ENCODE measurements around the gene NFYA. TPM values are rescaled to one million over a fixed set of nuclear protein-coding genes. Genes with fewer than 3 reads are reported as not detected.

Gene NFYA
- total RNA-seq, 3 donors from 2014 or later: 28.6 to 33.4 (median 29.8) TPM

DNA sequence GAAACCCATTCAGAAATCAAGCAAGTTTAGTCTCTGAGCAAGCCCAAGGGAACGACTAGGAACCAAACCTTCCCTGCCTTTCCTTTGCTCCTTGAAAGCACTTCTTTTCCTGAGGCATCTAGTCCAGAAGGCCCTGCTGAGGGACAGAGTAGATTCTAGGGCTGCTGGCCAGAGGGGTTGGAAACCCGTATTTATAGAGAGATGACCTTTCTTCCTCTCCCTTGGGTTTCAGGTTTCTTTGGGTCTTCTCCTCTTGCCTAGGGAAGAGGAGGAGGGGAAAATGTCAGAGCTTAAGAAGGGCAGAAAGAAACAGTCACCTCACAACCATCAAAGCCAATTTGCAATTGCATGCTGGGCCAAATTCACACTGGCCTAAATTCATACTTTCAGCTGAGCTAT is 14.0 kb upstream of the NFYA start:
- intact Hi-C loops (cut with DNase I; ENCODE audit: low total_unique reads): no loop called here
- no peak overlapping the region for H3K27ac ChIP-seq
- H3K4me1 ChIP-seq: no peaks in the 10 kb centered on the region
- DNase-seq (ENCODE audit: low spot score in 2 of 2): no peak
- H3K4me3 ChIP-seq: no peak overlapping the region
- TF ChIP-seq POLR2A (IDR thresholded peaks at IDR 0.05) (no peak), POLR2AphosphoS5 (IDR thresholded peaks at IDR 0.05) (no peak)
- TF ChIP-seq, protein P1, sequence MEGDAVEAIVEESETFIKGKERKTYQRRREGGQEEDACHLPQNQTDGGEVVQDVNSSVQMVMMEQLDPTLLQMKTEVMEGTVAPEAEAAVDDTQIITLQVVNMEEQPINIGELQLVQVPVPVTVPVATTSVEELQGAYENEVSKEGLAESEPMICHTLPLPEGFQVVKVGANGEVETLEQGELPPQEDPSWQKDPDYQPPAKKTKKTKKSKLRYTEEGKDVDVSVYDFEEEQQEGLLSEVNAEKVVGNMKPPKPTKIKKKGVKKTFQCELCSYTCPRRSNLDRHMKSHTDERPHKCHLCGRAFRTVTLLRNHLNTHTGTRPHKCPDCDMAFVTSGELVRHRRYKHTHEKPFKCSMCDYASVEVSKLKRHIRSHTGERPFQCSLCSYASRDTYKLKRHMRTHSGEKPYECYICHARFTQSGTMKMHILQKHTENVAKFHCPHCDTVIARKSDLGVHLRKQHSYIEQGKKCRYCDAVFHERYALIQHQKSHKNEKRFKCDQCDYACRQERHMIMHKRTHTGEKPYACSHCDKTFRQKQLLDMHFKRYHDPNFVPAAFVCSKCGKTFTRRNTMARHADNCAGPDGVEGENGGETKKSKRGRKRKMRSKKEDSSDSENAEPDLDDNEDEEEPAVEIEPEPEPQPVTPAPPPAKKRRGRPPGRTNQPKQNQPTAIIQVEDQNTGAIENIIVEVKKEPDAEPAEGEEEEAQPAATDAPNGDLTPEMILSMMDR (IDR thresholded peaks at IDR 0.05): no peak
- no peaks in the 10 kb centered on the region for H3K27me3 ChIP-seq
- no peaks in the 10 kb centered on the region for H3K9me3 ChIP-seq
- H3K36me3 ChIP-seq: no peaks in the 10 kb centered on the region

DNA sequence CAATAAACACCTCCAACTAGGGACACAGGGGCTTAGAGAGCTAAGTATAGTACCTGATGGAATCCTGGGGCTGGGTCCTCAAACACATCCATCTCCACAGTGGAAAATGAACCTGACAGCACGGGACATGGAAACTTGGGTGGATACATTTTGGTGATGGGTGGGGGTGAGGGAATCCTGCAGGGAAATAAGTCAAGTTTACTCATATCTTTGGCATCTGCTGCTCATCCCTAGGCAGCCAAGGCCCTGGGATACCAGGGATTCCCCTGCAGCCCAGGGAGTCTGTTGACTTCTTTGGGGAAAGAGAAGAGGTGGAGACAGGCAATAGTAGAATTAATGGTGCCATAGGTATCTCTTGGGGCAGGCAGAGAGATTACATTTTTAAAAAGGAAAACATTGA is 13.2 kb upstream of the NFYA start:
- no peak overlapping the region for H3K27ac ChIP-seq
- H3K27me3 ChIP-seq: no peaks in the 10 kb centered on the region
- H3K4me1 ChIP-seq: no peaks in the 10 kb centered on the region
- H3K9me3 ChIP-seq: no peaks in the 10 kb centered on the region
- intact Hi-C loops (cut with DNase I; ENCODE audit: low total_unique reads): no loop called here
- TF ChIP-seq POLR2AphosphoS5 (IDR thresholded peaks at IDR 0.05) (no peak), POLR2A (IDR thresholded peaks at IDR 0.05) (no peak)
- TF ChIP-seq, protein P1 (IDR thresholded peaks at IDR 0.05): no peak
- no peak overlapping the region for H3K4me3 ChIP-seq
- DNase-seq (ENCODE audit: low spot score in 2 of 2): no peak
- H3K36me3 ChIP-seq: no peaks in the 10 kb centered on the region

DNA sequence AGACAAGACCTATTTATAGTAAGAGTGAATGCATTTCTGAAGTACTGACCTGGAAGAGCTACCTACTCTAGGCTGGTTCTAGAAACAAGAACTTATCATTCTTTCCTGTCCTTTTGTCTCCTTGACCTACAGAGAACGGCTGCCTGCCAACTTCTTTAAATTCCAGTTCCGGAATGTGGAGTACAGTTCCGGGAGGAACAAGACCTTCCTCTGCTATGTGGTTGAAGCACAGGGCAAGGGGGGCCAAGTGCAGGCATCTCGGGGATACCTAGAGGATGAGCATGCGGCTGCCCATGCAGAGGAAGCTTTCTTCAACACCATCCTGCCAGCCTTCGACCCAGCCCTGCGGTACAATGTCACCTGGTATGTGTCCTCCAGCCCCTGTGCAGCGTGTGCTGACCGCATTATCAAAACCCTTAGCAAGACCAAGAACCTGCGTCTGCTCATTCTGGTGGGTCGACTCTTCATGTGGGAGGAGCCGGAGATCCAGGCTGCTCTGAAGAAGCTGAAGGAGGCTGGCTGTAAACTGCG is 11.5 kb upstream of the NFYA start:
- Histone ChIP-seq H3K36me3 (no peaks in the 10 kb centered on the region), H3K27ac (no peak overlapping the region), H3K9me3 (no peaks in the 10 kb centered on the region), H3K4me1 (no peaks in the 10 kb centered on the region), H3K4me3 (no peak overlapping the region), H3K27me3 (no peaks in the 10 kb centered on the region)
- DNase-seq (ENCODE audit: low spot score in 2 of 2): no peak
- TF ChIP-seq, protein P1 (IDR thresholded peaks at IDR 0.05): no peak
- intact Hi-C loops (cut with DNase I; ENCODE audit: low total_unique reads): no loop called here

DNA sequence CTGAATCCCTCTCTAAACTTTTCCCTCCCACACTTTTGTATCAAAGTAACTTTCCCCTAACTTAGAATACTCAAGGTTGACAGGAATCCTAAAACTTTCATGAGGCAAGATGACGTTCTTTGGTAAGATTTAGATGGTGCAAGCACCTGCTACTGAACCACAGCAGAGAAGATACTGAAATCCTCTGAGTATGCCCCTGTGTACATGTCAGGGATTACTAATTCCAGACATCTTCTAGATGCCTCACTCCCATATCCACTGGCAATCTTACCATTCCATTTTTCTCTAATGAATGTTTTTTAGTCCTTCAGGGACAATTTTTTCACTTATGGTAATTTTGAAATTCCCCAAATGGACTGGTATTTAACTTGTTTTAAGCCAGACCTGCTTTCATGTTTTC is 10.7 kb upstream of the NFYA start:
- intact Hi-C loops (cut with DNase I; ENCODE audit: low total_unique reads): no loop called here
- no peak for DNase-seq (ENCODE audit: low spot score in 2 of 2)
- Histone ChIP-seq H3K36me3 (no peaks in the 10 kb centered on the region), H3K27ac (no peak overlapping the region), H3K9me3 (no peaks in the 10 kb centered on the region), H3K4me1 (no peaks in the 10 kb centered on the region), H3K4me3 (no peak overlapping the region), H3K27me3 (no peaks in the 10 kb centered on the region)
- TF ChIP-seq POLR2AphosphoS5 (IDR thresholded peaks at IDR 0.05) (no peak), POLR2A (IDR thresholded peaks at IDR 0.05) (no peak)
- TF ChIP-seq, protein P1 (IDR thresholded peaks at IDR 0.05): no peak

DNA sequence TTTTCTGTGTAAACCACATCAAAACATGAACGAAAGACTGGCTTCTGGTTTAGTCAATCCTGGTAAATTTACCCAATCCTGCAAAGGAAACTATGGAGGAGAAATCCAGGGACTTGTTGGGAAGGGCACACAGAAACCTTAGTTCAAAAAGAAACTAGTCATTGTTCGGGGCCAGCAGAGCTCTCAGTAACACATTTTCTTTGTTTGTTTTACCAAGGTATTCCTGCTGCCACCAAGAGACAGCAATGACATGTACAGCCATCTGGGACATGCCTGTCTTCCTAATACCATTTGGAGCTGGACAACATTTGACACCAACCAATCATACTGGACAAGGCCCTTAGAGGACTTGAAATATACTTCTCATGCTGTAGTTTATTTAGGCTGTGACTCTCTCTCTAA is 8.9 kb upstream of the NFYA start:
- H3K36me3 ChIP-seq: no peaks in the 10 kb centered on the region
- no peaks in the 10 kb centered on the region for H3K27me3 ChIP-seq
- no peaks in the 10 kb centered on the region for H3K9me3 ChIP-seq
- no peak overlapping the region for H3K27ac ChIP-seq
- H3K4me3 ChIP-seq: no peak overlapping the region
- no peaks in the 10 kb centered on the region for H3K4me1 ChIP-seq
- intact Hi-C loops (cut with DNase I; ENCODE audit: low total_unique reads): no loop called here
- DNase-seq (ENCODE audit: low spot score in 2 of 2): no peak
- TF ChIP-seq POLR2AphosphoS5 (IDR thresholded peaks at IDR 0.05): no peak
- no peak for TF ChIP-seq POLR2A (IDR thresholded peaks at IDR 0.05)
- TF ChIP-seq, protein P1 (IDR thresholded peaks at IDR 0.05): no peak
